Activated CD4-positive, CD25-positive, alpha-beta regulatory T cell treated with anti-CD3 and anti-CD28 coated beads, Interleukin-2, amount 50 U/mL, for 72 hours (primary cell): ENCODE results near the gene OR4C11.

ENCODE experiments used
- DNase-seq: peaks from one replicate; pipeline ENCODE4 v3.0.0; 2021

OR4C11 gene, protein sequence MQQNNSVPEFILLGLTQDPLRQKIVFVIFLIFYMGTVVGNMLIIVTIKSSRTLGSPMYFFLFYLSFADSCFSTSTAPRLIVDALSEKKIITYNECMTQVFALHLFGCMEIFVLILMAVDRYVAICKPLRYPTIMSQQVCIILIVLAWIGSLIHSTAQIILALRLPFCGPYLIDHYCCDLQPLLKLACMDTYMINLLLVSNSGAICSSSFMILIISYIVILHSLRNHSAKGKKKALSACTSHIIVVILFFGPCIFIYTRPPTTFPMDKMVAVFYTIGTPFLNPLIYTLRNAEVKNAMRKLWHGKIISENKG

GRCh38 chr11:55607545-55607944, at the start of gene OR4C11:
OR4C11 (minus strand) TSS chr11:55607645; CDS start chr11:55604373, 3,272 bp downstream.
- no peak for DNase-seq

- no peak for DNase-seq
Measured at GRCh38 chr11:55655096-55655495, 47.7 kb upstream of the OR4C11 start.

- DNase-seq = no peak
Measured at GRCh38 chr11:55652560-55652959, 45.1 kb upstream of the OR4C11 start.

- no peak for DNase-seq
Measured at GRCh38 chr11:55648027-55648426, 40.6 kb upstream of the OR4C11 start, which contains the start of gene OR4S2. OR4S2 (plus strand) TSS chr11:55648327; CDS start chr11:55650904, 2,577 bp downstream.

- no peak for DNase-seq
Measured at GRCh38 chr11:55634813-55635212, 27.4 kb upstream of the OR4C11 start, which contains the start of gene OR4P4. OR4P4 (plus strand) TSS chr11:55635113.

GRCh38 chr11:55624531-55624930, 17.1 kb upstream of the OR4C11 start:
- DNase-seq = no peak

DNA sequence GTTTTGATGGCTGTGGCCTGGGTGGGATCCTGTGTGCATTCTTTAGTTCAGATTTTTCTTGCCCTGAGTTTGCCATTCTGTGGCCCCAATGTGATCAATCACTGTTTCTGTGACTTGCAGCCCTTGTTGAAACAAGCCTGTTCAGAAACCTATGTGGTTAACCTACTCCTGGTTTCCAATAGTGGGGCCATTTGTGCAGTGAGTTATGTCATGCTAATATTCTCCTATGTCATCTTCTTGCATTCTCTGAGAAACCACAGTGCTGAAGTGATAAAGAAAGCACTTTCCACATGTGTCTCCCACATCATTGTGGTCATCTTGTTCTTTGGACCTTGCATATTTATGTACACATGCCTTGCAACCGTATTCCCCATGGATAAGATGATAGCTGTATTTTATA, 34.9 kb downstream of the OR4C11 start:
- DNase-seq = no peak

- no peak for DNase-seq
Measured at GRCh38 chr11:55571828-55572227, 35.6 kb downstream of the OR4C11 start, which contains the start of gene OR4C16. OR4C16 (plus strand) TSS chr11:55572128; CDS start chr11:55572128, 0 bp downstream.

GRCh38 chr11:55554169-55554568, 53.3 kb downstream of the OR4C11 start, which contains the start of gene OR4C15:
OR4C15 (plus strand) TSS chr11:55554469; CDS start chr11:55554469, 0 bp downstream.
- no peak for DNase-seq
